ENCODE data around the gene SORCS1. TPM values are rescaled to one million over a fixed set of nuclear protein-coding genes. Genes with fewer than 3 reads are reported as not detected.

SORCS1 gene
- total RNA-seq, 4 donors from 2014 or later: 0.40 to 5.1 (median 2.5) TPM

- H3K9me3 ChIP-seq: no peaks in the 10 kb centered on the region
- TF ChIP-seq CTCF (IDR thresholded peaks at IDR 0.05) (no peak), POLR2A (IDR thresholded peaks at IDR 0.05) (no peak), POLR2AphosphoS5 (IDR thresholded peaks at IDR 0.05) (no peak), EP300 (IDR thresholded peaks at IDR 0.05; ENCODE audit: low read depth) (no peak)
- in situ Hi-C loops (cut with MboI; ENCODE audit: low pct_ligation_motif_present in 1 of 4, low pct_unique_long_range_greater_than_20kb in 1 of 4, low sequenced_read_pairs in 3 of 4): no loop called here
- intact Hi-C loops (cut with DNase I; ENCODE audit: low total_unique reads): no loop called here
- H3K4me1 ChIP-seq: no peaks in the 10 kb centered on the region
- no peak overlapping the region for H3K27ac ChIP-seq
- H3K36me3 ChIP-seq: no peaks in the 10 kb centered on the region
- no peaks in the 10 kb centered on the region for H3K27me3 ChIP-seq
- WGBS, 2 donors (ENCODE audit: low coverage in 1 of 2): 67 to 90% methylated on average over 1 of the region's 1 CpG
- no peak for DNase-seq
- no peak overlapping the region for H3K4me3 ChIP-seq
Measured at GRCh38 chr10:106643473-106643872, 521.0 kb downstream of the SORCS1 start.

- Histone ChIP-seq H3K9me3 (no peaks in the 10 kb centered on the region), H3K36me3 (no peaks in the 10 kb centered on the region), H3K4me3 (no peak overlapping the region), H3K27me3 (no peaks in the 10 kb centered on the region), H3K27ac (no peak overlapping the region), H3K4me1 (no peaks in the 10 kb centered on the region)
- TF ChIP-seq EP300 (IDR thresholded peaks at IDR 0.05; ENCODE audit: low read depth) (no peak), POLR2AphosphoS5 (IDR thresholded peaks at IDR 0.05) (no peak), POLR2A (IDR thresholded peaks at IDR 0.05) (no peak), CTCF (IDR thresholded peaks at IDR 0.05) (no peak)
- intact Hi-C loops (cut with DNase I; ENCODE audit: low total_unique reads) (no loop called here), in situ Hi-C loops (cut with MboI; ENCODE audit: low pct_ligation_motif_present in 1 of 4, low pct_unique_long_range_greater_than_20kb in 1 of 4, low sequenced_read_pairs in 3 of 4) (no loop called here)
- DNase-seq: no peak
Measured at GRCh38 chr10:106637873-106638272, 526.6 kb downstream of the SORCS1 start.

- H3K9me3 ChIP-seq: no peaks in the 10 kb centered on the region
- H3K36me3 ChIP-seq: no peaks in the 10 kb centered on the region
- WGBS, 2 donors (ENCODE audit: low coverage in 1 of 2): 64% methylated on average over 4 of the region's 4 CpGs; no CpG with 5 or more reads in 1 of the 2 donors
- intact Hi-C loops (cut with DNase I; ENCODE audit: low total_unique reads): no loop called here
- no peak overlapping the region for H3K4me3 ChIP-seq
- no peak overlapping the region for H3K27ac ChIP-seq
- TF ChIP-seq POLR2A (IDR thresholded peaks at IDR 0.05): no peak
- TF ChIP-seq CTCF (IDR thresholded peaks at IDR 0.05): no peak
- no peak for TF ChIP-seq POLR2AphosphoS5 (IDR thresholded peaks at IDR 0.05)
- no peak for TF ChIP-seq EP300 (IDR thresholded peaks at IDR 0.05; ENCODE audit: low read depth)
- no peaks in the 10 kb centered on the region for H3K27me3 ChIP-seq
- H3K4me1 ChIP-seq: no peaks in the 10 kb centered on the region
- no peak for DNase-seq
- in situ Hi-C loops (cut with MboI; ENCODE audit: low pct_ligation_motif_present in 1 of 4, low pct_unique_long_range_greater_than_20kb in 1 of 4, low sequenced_read_pairs in 3 of 4): no loop called here
Measured at GRCh38 chr10:106636766-106637491, 527.6 kb downstream of the SORCS1 start.

- WGBS, 2 donors (ENCODE audit: low coverage in 1 of 2): 78 to 89% methylated on average over 4 to 6 of the region's 6 CpGs
- DNase-seq: no peak
- intact Hi-C loops (cut with DNase I; ENCODE audit: low total_unique reads) (no loop called here), in situ Hi-C loops (cut with MboI; ENCODE audit: low pct_ligation_motif_present in 1 of 4, low pct_unique_long_range_greater_than_20kb in 1 of 4, low sequenced_read_pairs in 3 of 4) (no loop called here)
- TF ChIP-seq POLR2AphosphoS5 (IDR thresholded peaks at IDR 0.05): no peak
- TF ChIP-seq CTCF (IDR thresholded peaks at IDR 0.05): no peak
- TF ChIP-seq EP300 (IDR thresholded peaks at IDR 0.05; ENCODE audit: low read depth): no peak
- no peak for TF ChIP-seq POLR2A (IDR thresholded peaks at IDR 0.05)
- no peaks in the 10 kb centered on the region for H3K27me3 ChIP-seq
- no peak overlapping the region for H3K4me3 ChIP-seq
- H3K4me1 ChIP-seq: no peaks in the 10 kb centered on the region
- no peaks in the 10 kb centered on the region for H3K36me3 ChIP-seq
- no peaks in the 10 kb centered on the region for H3K9me3 ChIP-seq
- H3K27ac ChIP-seq: no peak overlapping the region
Measured at GRCh38 chr10:106635947-106636346, 528.6 kb downstream of the SORCS1 start.
